H1 (cell line): Measurements from ENCODE around the gene HID1. TPM values are rescaled to one million over a fixed set of nuclear protein-coding genes. Genes with fewer than 3 reads are reported as not detected.

Source experiments
- CTCF ChIA-PET: fragments of 300-600 bp; sonication (Branson Sonifier 250); formaldehyde crosslinking; loops from one replicate; lab custom pipeline; 2021; ENCODE audit not compliant: partially characterized antibody; lab: Charles Lee
- POLR2A ChIA-PET: fragments of 300-600 bp; sonication (Branson Sonifier 250); formaldehyde crosslinking; loops from one replicate; lab custom pipeline; 2021; ENCODE audit warnings: inconsistent platforms; ENCODE audit not compliant: partially characterized antibody; lab: Charles Lee
- DNase-seq, 2 experiments: peaks; one replicate each; pipeline versions ENCODE4 v3.0.0 to v3.0.0-alpha.2; 2010 to 2022; ENCODE audit warnings: low spot score in 2 of 2, low read depth in 1 of 2, mixed read lengths in 1 of 2
- FAIRE-seq: peaks from 2 replicates; lab custom pipeline; 2011; peaks lifted over from hg19 to GRCh38; lab: Jason Lieb, UNC
- H2AFZ ChIP-seq: 2 replicates; pipeline ENCODE4 v1.8.1; 2012; ENCODE audit warnings: low read length, inconsistent platforms
- H2AK5ac ChIP-seq: 2 replicates; pipeline ENCODE4 v1.6.1; 2013; ENCODE audit warnings: low read depth, low read length
- H2BK120ac ChIP-seq: replicated peaks from 2 replicates; pipeline ENCODE3; 2013; ENCODE audit warnings: low read depth, low read length, inconsistent platforms
- H2BK12ac ChIP-seq: 2 replicates; pipeline ENCODE4 v1.6.1; 2013; ENCODE audit warnings: low read depth, low read length
- H2BK15ac ChIP-seq: 2 replicates; pipeline ENCODE4 v1.6.1; 2013; ENCODE audit warnings: low read length
- H2BK20ac ChIP-seq: 2 replicates; pipeline ENCODE4 v1.6.1; 2013; ENCODE audit warnings: low read length
- H2BK5ac ChIP-seq: 2 replicates; pipeline ENCODE4 v1.6.1; 2013; ENCODE audit warnings: low read depth, low read length
- H3K14ac ChIP-seq: 2 replicates; pipeline ENCODE4 v1.6.1; 2013; ENCODE audit warnings: inconsistent platforms; ENCODE audit not compliant: insufficient read length
- H3K18ac ChIP-seq: 2 replicates; pipeline ENCODE4 v1.6.1; 2013; ENCODE audit warnings: low read length; ENCODE audit errors: extremely low read depth
- H3K23ac ChIP-seq: 2 replicates; pipeline ENCODE4 v1.6.1; 2013; ENCODE audit warnings: inconsistent platforms; ENCODE audit not compliant: insufficient read length
- H3K23me2 ChIP-seq: 2 replicates; pipeline ENCODE4 v1.6.1; 2013; ENCODE audit warnings: low read depth, low read length
- H3K27ac ChIP-seq: 2 replicates; pipeline ENCODE4 v1.6.1; 2011; ENCODE audit warnings: low read depth, low read length, inconsistent platforms
- H3K27me3 ChIP-seq, 4 experiments: replicated peaks in 1 of 4; 1 replicate in 1 of 4; 2 replicates in 3 of 4; pipeline versions ENCODE4 v1.6.1 to v1.8.1; 2011 to 2013; ENCODE audit warnings: low read length in 3 of 4, mild to moderate bottlenecking in 3 of 4, inconsistent platforms in 2 of 4, mixed read lengths in 2 of 4, moderate library complexity in 1 of 4; ENCODE audit not compliant: control insufficient read depth in 3 of 4, insufficient read depth in 3 of 4; ENCODE audit errors: extremely low read depth in 1 of 4
- H3K36me3 ChIP-seq, 4 experiments: 2 replicates each; pipeline versions ENCODE4 v1.6.1 to v1.8.1; 2011 to 2013; ENCODE audit warnings: mild to moderate bottlenecking in 4 of 4, low read length in 3 of 4, moderate library complexity in 2 of 4, control low read depth in 1 of 4, inconsistent platforms in 1 of 4; ENCODE audit not compliant: insufficient read depth in 4 of 4, control insufficient read depth in 2 of 4
- H3K4ac ChIP-seq: replicated peaks from 2 replicates; pipeline ENCODE3; 2013; ENCODE audit warnings: low read length, low read depth, mixed read lengths, inconsistent platforms; ENCODE audit not compliant: insufficient read length
- H3K4me1 ChIP-seq, 4 experiments: replicated peaks in 1 of 4; 1 replicate in 1 of 4; 2 replicates in 3 of 4; pipeline versions ENCODE4 v1.6.1 to v1.8.1; 2011 to 2013; ENCODE audit warnings: low read length in 3 of 4, inconsistent platforms in 2 of 4, mixed read lengths in 1 of 4; ENCODE audit not compliant: insufficient read depth in 4 of 4, control insufficient read depth in 3 of 4
- H3K4me2 ChIP-seq, 2 experiments: 2 replicates each; pipeline versions ENCODE4 v1.6.1 to v1.8.1; 2011 to 2013; ENCODE audit warnings: low read depth in 2 of 2, low read length in 2 of 2, control low read depth in 1 of 2, inconsistent platforms in 1 of 2, mild to moderate bottlenecking in 1 of 2; ENCODE audit not compliant: insufficient read depth in 1 of 2
- H3K4me3 ChIP-seq, 4 experiments: fragments of 200-600, 300-600 bp in 1 of 4; sonication (generic), shearing (Covaris generic), sonication (Bioruptor Twin) in 1 of 4; 2 replicates each; pipeline versions ENCODE4 v1.5.1 to v1.8.1; 2011 to 2016; ENCODE audit warnings: low read length in 4 of 4, low read depth in 3 of 4, control low read depth in 2 of 4, inconsistent platforms in 2 of 4, mild to moderate bottlenecking in 2 of 4, mixed read lengths in 1 of 4, moderate library complexity in 1 of 4; ENCODE audit not compliant: insufficient read depth in 2 of 4; ENCODE audit errors: extremely low read depth in 1 of 4
- H3K56ac ChIP-seq: replicated peaks from 2 replicates; pipeline ENCODE3; 2013; ENCODE audit warnings: low read depth, mild to moderate bottlenecking, mixed read lengths, low read length, inconsistent platforms; ENCODE audit not compliant: insufficient read length
- H3K79me1 ChIP-seq: 2 replicates; pipeline ENCODE4 v1.6.1; 2013; ENCODE audit warnings: low read depth, low read length, control low read depth
- H3K79me2 ChIP-seq, 2 experiments: 2 replicates each; pipeline versions ENCODE4 v1.6.1 to v1.8.1; 2012 to 2013; ENCODE audit warnings: low read length in 2 of 2, mild to moderate bottlenecking in 2 of 2, inconsistent platforms in 1 of 2; ENCODE audit not compliant: insufficient read depth in 2 of 2, control insufficient read depth in 1 of 2
- H3K9ac ChIP-seq, 4 experiments: replicated peaks in 1 of 4; 1 replicate in 1 of 4; 2 replicates in 3 of 4; pipeline versions ENCODE4 v1.6.1 to v1.8.1; 2011 to 2013; ENCODE audit warnings: low read depth in 3 of 4, low read length in 3 of 4, control low read depth in 2 of 4, mild to moderate bottlenecking in 2 of 4, moderate library complexity in 2 of 4, inconsistent platforms in 1 of 4; ENCODE audit errors: extremely low read depth in 1 of 4
- H3K9me3 ChIP-seq, 2 experiments: 2 replicates each; pipeline versions ENCODE4 v1.6.1 to v1.8.1; 2012 to 2013; ENCODE audit warnings: mild to moderate bottlenecking in 2 of 2, moderate library complexity in 2 of 2, control low read depth in 1 of 2, inconsistent platforms in 1 of 2, low read depth in 1 of 2, low read length in 1 of 2, mixed read lengths in 1 of 2; ENCODE audit not compliant: insufficient read depth in 2 of 2
- H4K20me1 ChIP-seq, 2 experiments: replicated peaks in 1 of 2; 2 replicates each; pipeline versions ENCODE3 to v1.8.1; 2011 to 2013; ENCODE audit warnings: inconsistent platforms in 2 of 2, low read length in 2 of 2, mild to moderate bottlenecking in 1 of 2; ENCODE audit not compliant: insufficient read depth in 2 of 2, control insufficient read depth in 1 of 2
- H4K5ac ChIP-seq: 2 replicates; pipeline ENCODE4 v1.6.1; 2013; ENCODE audit warnings: low read length, low read depth, mixed read lengths, inconsistent platforms; ENCODE audit not compliant: insufficient read length
- H4K8ac ChIP-seq: 2 replicates; pipeline ENCODE4 v1.8.0; 2013; ENCODE audit warnings: mild to moderate bottlenecking, moderate library complexity, low read length, inconsistent platforms; ENCODE audit not compliant: insufficient read depth; ENCODE audit errors: extremely low read depth
- H4K91ac ChIP-seq: replicated peaks from 2 replicates; pipeline ENCODE3; 2013; ENCODE audit warnings: low read length, mixed read lengths, inconsistent platforms; ENCODE audit not compliant: insufficient read length
- CBX8 ChIP-seq: fragments of 300-800, 300-1000 bp; sonication (generic); IDR thresholded peaks from 2 replicates; pipeline ENCODE4 v1.7.1; 2016; ENCODE audit warnings: low read depth, low read length, borderline replicate concordance
- CEBPB ChIP-seq: IDR thresholded peaks from 2 replicates; pipeline ENCODE4 v1.6.1; 2012; ENCODE audit warnings: low read depth, low read length
- CTBP2 ChIP-seq: IDR thresholded peaks from 2 replicates; pipeline ENCODE4 v1.7.0; 2011; ENCODE audit warnings: borderline replicate concordance, mild to moderate bottlenecking, moderate library complexity, mixed read lengths, low read length; ENCODE audit not compliant: insufficient read depth, insufficient read length
- EP300 ChIP-seq, 2 experiments: IDR thresholded peaks; 1 replicate in 1 of 2; 2 replicates in 1 of 2; pipeline ENCODE4 v1.6.1; 2011 to 2012; ENCODE audit warnings: low read depth in 2 of 2, low read length in 2 of 2, mild to moderate bottlenecking in 2 of 2, borderline replicate concordance in 1 of 2, inconsistent platforms in 1 of 2, moderate library complexity in 1 of 2
- SIX5 ChIP-seq: IDR thresholded peaks from 2 replicates; pipeline ENCODE4 v1.6.1; 2011; ENCODE audit warnings: mild to moderate bottlenecking, low read depth, low read length
- SP1 ChIP-seq: IDR thresholded peaks from 2 replicates; pipeline ENCODE4 v1.6.1; 2011; ENCODE audit warnings: low read depth, low read length
- SP2 ChIP-seq: IDR thresholded peaks from 2 replicates; pipeline ENCODE4 v1.6.1; 2012; ENCODE audit warnings: mild to moderate bottlenecking, low read length, inconsistent platforms
- TBP ChIP-seq: IDR thresholded peaks from 2 replicates; pipeline ENCODE4 v1.6.1; 2011; ENCODE audit warnings: low read depth, low read length, improper control_type of control experiment
- WGBS, 2 experiments: shearing (Covaris generic) in 1 of 2; methylation state at CpG; one replicate each; pipeline versions ENCODE4 v1.1.6 to v1.1.7; 2013 to 2015; ENCODE audit warnings: low lambda C conversion rate in 2 of 2, mixed read lengths in 2 of 2, inconsistent platforms in 1 of 2, low coverage in 1 of 2, missing lambda C conversion rate in 1 of 2; ENCODE audit not compliant: insufficient replicate concordance in 2 of 2, insufficient coverage in 1 of 2, insufficient read length in 1 of 2; ENCODE audit errors: extremely low coverage in 1 of 2, missing lambda C conversion rate in 1 of 2; 5-methylcytosine and 5-hydroxymethylcytosine counted together
- polyA plus RNA-seq, 7 experiments: library from polyadenylated mRNA; depleted of rRNA in 3 of 7; stranded (reverse) in 5 of 7; unstranded in 2 of 7; fragments of >200 nt in 5 of 7; fragments of 200-250 nt in 2 of 7; gene quantifications; 1 replicate in 5 of 7; 2 replicates in 1 of 7; 4 replicates in 1 of 7; pipeline versions ENCODE4 v1.2.1 to v1.2.3, GENCODE V29; 2011 to 2013; ENCODE audit warnings: missing spikeins in 2 of 7, mixed read lengths in 2 of 7
- total RNA-seq: library from RNA; stranded (reverse); fragmentation: NEBNext Ultra II Directional; extraction: Animal tissue kit (Norgen Biotek cat#: 25700); gene quantifications from 2 replicates; pipeline ENCODE4 v1.2.1, GENCODE V29; 2021
- TF ChIP-seq, protein P1 (sequence below): IDR thresholded peaks from 2 replicates; pipeline ENCODE4 v1.6.1; 2011; ENCODE audit warnings: low read length, improper control_type of control experiment

The HID1 gene
- total and polyA plus RNA-seq, 2 of the 8 experiments (the other 6 are each of a cell fraction or from before 2014, with no cell fraction given), result 15.1 to 25.9 TPM

DNA sequence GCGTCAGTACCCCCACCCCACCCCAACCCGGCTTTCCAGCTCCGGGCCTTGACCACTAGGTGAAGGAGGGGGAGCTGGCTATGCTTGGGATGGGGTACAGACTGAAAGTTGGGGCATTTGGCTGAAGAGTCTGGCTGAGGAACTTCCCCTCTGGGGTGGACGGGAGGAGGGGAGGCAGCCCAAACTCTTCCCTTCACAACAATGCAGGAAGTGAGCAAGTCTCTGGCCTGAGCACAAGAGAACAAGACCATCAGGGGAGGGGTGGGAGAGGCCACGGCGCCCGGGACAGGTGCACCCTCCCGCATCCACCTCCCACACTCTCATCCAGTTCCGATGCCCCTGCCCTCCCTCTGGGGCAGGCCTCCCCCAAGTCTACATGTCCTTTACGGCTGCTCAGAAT, 55.1 kb downstream of the HID1 start:
- no peak for FAIRE-seq

More for the DNA sequence above, 55.1 kb downstream of the HID1 start:
- Histone ChIP-seq H3K23ac (no peak overlapping the region), H2BK12ac (no peak overlapping the region), H2BK20ac (no peak overlapping the region), H3K4me2 (no peak overlapping the region), H3K4me3 (no peak overlapping the region), H2BK5ac (no peak overlapping the region), H2BK15ac (no peak overlapping the region), H2AK5ac (no peak overlapping the region), H2BK120ac (no peak overlapping the region), H3K9me3 (no peaks in the 10 kb centered on the region), H3K18ac (no peak overlapping the region), H4K5ac (no peak overlapping the region), H3K79me1 (no peaks in the 10 kb centered on the region), H3K27me3 (peaks cover 3 to 9% (median 4%) of the 10 kb centered on the region in 4 experiments), H3K79me2 (no peaks in the 10 kb centered on the region)
- WGBS, 2 experiments, result 88% methylated on average over 9 of the region's 10 CpGs; no CpG with 5 or more reads in 1 of the 2 experiments
- DNase-seq, result no peak
- TF ChIP-seq CEBPB (no peak), CBX8 (no peak), SP1 (no peak), CTBP2 (no peak), SP2 (no peak), SIX5 (no peak), EP300 (IDR thresholded peaks at IDR 0.05; ENCODE audit: borderline replicate concordance in 1 of 2, low read depth in 2 of 2, low read length in 2 of 2) (no peak), TBP (no peak)
- TF ChIP-seq, protein P1, sequence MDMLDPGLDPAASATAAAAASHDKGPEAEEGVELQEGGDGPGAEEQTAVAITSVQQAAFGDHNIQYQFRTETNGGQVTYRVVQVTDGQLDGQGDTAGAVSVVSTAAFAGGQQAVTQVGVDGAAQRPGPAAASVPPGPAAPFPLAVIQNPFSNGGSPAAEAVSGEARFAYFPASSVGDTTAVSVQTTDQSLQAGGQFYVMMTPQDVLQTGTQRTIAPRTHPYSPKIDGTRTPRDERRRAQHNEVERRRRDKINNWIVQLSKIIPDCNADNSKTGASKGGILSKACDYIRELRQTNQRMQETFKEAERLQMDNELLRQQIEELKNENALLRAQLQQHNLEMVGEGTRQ, result no peak
- TF ChIP-seq, all 59 proteins: peak for 0
- ChIA-PET POLR2A (interaction anchor here (1.0 to 2.3 kb wide), 2 partner anchors 9 to 11 kb away, joined by 3 to 7 read pairs; no protein-coding TSS in a partner anchor), CTCF (interaction anchor here (0.6 to 49.9 kb wide), 3 partner anchors 21 to 89 kb away, joined by 3 to 1072 read pairs (median 3); no protein-coding TSS in a partner anchor)
- Histone ChIP-seq H3K23me2 (no peaks in the 10 kb centered on the region), H2AFZ (no peak overlapping the region), H3K4me1 (peaks cover 0 to 9% (median 8%) of the 10 kb centered on the region in 4 experiments; a peak in 6 of 7 replicates), H3K14ac (no peak overlapping the region), H3K9ac (no peak overlapping the region; a peak in 1 of 7 replicates), H4K91ac (no peak overlapping the region), H3K36me3 (no peaks in the 10 kb centered on the region), H3K27ac (no peak overlapping the region), H3K4ac (peak overlapping the region; percentile 23), H4K20me1 (peaks cover 0 to 4% of the 10 kb centered on the region in 2 experiments), H3K56ac (no peak overlapping the region), H4K8ac (no peak overlapping the region)
